EL (cell line): ENCODE data around the gene APEH.
"Not testable (repeated sequence)": the region's sequence is repeated elsewhere in the genome, so short reads cannot be mapped to it uniquely, and the experiment has no call there.

ENCODE experiments used
- DNase-seq: peaks from one replicate; pipeline ENCODE4 v3.0.0-alpha.2; 2016

APEH gene

GRCh38 chr3:49694409-49695070, 20.4 kb downstream of the APEH start:
- DNase-seq, result not testable (repeated sequence)

GRCh38 chr3:49695350-49696015, 21.3 kb downstream of the APEH start:
- not testable (repeated sequence) for DNase-seq

DNA sequence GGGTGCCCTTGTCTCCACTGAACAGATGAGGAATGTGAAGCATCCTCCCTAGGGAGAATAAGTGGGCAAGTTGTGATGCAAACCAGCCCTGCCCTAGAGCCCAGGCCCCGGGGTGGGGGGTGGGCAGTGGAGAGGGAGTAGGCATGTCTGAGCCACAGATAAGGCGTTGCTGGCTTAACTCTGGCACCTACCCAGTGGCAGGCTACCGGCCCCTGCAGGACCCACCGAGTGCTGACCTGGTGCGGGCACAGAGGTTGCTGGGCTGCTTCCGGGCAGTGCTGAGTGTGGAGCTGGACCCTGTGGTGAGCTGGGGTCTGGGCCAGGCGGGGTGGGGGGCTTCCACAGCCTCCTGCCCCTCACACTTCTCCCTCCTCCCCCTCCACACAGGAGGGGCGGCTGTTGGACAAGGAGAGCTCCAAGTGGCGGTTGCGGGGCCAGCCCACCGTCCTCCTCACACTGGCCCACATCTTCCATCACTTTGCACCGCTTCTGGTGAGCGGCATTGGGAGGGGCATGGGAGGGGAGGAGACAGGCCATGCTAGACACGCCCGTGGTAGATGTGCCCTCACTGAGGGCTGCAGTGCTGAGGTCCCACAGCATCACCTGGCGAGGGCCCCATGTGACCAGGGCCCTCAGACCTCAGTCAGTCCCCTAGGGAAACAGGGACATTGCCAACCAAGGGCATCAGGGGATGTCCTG, 25.3 kb downstream of the APEH start:
- DNase-seq, result peak; percentile 30

GRCh38 chr3:49700014-49700413, 25.9 kb downstream of the APEH start:
- no peak for DNase-seq

- DNase-seq, result no peak
Measured at GRCh38 chr3:49700453-49701128, 26.4 kb downstream of the APEH start.

GRCh38 chr3:49701388-49702077, 27.4 kb downstream of the APEH start:
- DNase-seq, result no peak

GRCh38 chr3:49702672-49703071, 28.5 kb downstream of the APEH start:
- DNase-seq, result no peak

- DNase-seq, result peak; percentile 70
Measured at GRCh38 chr3:49703443-49703927, 29.3 kb downstream of the APEH start.

- no peak for DNase-seq
Measured at GRCh38 chr3:49703956-49704355, 29.8 kb downstream of the APEH start.

DNA sequence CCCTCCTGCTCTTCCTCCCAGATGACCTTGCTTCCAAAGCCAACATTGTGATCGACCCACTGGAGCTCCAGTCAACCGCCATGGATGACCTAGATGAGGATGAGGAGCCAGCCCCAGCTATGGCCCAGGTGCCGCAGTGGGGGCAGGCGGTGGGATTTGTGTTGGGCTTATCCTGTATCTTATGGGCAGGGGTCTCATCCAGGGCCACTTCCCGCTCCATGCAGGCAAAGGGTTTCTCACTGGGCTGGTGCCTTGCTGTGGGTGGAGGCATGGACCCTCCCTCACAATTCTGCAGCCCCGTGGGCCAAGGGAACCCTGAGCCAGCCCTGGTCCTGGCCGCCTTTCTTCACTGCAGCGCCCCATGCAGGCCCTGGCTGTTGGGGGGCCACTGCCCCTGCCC, 30.5 kb downstream of the APEH start:
- no peak for DNase-seq

- no peak for DNase-seq
Measured at GRCh38 chr3:49705390-49705960, 31.3 kb downstream of the APEH start.

DNA sequence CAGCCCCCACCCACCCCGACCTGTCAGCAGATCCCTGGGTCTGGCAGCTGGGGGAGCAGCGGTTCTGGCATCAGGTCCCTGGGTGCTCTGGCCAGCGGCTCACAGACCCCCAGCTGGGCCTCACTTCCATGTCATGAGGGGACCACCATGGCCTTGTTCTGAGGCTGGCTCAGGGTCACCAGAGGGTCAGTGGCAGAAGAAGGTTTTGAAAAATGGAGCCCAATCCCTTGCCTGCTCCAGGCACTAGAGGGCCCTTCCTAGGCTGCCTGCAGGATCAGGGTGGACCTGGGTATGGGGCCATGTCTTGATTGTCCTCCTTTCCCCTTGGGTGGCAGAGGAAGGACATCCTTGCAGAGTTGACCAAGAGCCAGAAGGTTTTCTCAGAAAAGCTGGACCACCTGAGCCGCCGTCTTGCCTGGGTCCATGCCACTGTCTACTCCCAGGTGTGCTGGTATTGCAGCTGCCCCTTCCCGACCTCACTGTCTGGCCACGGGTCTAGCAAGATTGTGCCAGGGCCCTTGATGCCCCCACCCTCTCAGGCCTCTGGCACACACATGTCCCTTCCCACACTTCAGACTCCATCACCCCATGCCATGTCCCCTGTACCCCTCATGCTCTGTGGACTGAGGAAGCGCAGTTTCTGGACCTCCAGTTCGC, 32.4 kb downstream of the APEH start:
- DNase-seq, result no peak

DNA sequence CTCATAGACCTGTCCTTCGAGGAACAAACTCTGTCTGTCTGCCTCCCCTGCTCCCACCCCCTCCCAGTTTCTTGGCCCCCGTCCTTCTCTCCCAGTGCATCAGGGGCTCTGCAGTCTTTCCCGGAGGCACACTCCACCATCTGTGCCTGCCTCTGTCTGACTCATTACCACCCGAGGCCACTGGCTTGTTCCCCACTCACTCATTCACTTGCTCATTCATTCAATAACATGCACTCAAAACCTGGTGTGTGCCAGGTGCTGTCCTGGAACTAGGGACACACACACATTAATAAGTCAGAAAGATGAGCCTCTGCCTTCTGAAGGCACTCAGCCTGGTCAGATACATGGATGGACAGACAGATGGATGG, 32.9 kb downstream of the APEH start:
- DNase-seq, result peak; percentile 64

- DNase-seq, result no peak
Measured at GRCh38 chr3:49709852-49710251, 35.7 kb downstream of the APEH start.

DNA sequence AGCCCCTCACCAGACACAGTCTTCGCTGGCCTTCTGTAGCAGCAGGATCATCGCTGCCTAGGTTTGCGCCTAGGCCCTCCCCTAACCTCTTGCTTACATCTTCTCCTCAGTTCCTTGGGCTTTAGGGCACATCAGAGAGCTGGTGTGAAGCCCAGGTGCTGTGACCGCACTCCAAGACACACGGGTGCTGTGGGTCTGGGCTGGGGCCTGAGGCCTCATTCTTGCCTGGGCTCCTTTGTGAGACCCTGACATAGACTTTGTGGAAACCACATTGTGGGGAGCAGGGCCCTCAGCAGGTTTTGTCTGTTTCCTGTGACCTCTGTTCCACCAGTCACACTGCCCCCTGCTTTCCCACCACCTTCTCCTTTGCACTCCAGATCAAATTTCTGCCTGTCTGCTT, 37.3 kb downstream of the APEH start:
- no peak for DNase-seq

GRCh38 chr3:49712166-49712565, 38.0 kb downstream of the APEH start:
- no peak for DNase-seq

DNA sequence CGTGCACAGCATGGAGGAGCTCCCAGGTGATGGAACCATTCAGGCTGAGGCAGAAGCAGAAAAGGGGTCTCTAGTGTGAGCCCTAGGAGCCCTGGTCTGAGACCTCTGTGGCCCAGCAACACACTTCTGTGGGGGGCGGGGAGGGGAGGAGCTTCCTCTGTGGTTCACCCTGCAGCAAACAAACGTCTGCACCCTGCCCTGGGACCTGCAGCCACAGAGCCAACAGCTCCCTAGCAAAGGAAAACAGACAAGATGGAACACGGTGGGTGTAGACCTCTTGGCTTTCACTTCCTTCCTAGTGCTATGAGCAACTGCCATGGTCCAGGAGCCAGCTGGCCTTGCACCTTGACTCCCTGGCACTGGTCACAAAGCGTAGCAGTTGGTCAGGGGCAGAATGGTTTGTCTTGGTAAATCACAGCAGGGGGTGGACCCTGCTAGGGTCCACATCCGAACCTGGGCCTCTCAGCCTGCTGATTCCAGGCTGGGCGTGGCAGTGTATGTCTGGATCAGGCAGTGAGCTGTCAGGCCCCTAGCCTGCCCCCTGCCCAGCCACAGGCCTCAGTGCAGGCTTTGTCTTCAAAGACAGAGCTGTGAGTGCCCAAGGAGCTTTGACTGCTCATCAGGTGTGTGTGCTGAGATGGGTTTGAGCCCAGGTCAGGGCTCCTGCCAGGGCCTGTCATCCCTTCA, 38.6 kb downstream of the APEH start:
- DNase-seq, result no peak

GRCh38 chr3:49713336-49714105, 39.4 kb downstream of the APEH start:
- DNase-seq, result no peak

DNA sequence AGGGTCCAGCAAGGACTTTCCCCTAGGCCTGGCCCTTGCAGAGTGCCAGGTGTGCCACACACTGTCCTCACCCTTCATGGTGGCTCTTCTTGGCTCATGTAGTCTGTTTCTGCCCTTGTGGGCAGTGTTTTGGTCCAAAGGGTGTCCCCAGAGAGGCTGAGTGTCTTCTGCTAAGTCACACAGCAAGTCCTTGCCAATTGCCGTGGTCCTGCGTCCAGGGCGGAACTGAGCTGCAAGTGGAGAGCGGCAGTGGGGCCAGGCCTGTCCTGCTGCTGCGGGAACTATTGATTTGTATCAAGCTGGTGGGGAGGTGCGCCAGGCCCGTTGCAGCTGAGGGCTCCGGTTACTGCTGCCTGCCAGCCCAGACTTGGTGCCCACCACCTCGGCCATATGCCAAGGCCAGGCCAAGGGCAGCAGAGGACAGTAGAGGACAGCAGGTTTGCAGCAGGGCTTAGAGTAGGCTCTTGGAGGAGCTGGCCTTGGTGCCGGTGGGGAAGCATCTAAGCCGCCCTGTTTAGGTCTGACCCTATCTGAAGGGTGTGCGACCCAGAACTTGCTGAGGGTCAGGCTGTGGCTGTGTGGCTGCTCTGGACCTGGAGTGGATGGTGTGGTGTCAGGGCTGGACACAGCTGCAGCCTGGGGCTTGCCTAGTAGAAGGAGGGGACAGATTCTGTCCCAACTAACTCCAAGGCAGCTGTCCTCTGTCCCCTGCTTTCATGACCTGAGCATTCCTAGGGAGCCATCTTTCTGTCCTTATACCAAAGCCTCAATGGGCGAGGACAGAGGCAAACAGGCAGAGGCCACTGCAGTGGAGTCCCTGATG, 40.8 kb downstream of the APEH start:
- no peak for DNase-seq
